Thyroid gland (tissue), 4 donors: ENCODE data around the gene TRPM1.

Source experiments
- CTCF ChIP-seq, 6 experiments: fragments of 200-600 bp in 3 of 6; fragments of 450-650 bp in 3 of 6; sonication (generic) in 3 of 6; IDR thresholded peaks; one replicate each; pipeline ENCODE4 v1.5.1; 2016 to 2019; ENCODE audit warnings: antibody characterized with exemption in 6 of 6, mild to moderate bottlenecking in 2 of 6, inconsistent platforms in 1 of 6, moderate library complexity in 1 of 6
- POLR2A ChIP-seq, 2 donors: fragments of 450-650 bp; IDR thresholded peaks; one replicate each; pipeline ENCODE4 v1.6.1; 2017; ENCODE audit warnings: antibody characterized with exemption in 2 of 2, mild to moderate bottlenecking in 2 of 2, moderate library complexity in 1 of 2

DNA sequence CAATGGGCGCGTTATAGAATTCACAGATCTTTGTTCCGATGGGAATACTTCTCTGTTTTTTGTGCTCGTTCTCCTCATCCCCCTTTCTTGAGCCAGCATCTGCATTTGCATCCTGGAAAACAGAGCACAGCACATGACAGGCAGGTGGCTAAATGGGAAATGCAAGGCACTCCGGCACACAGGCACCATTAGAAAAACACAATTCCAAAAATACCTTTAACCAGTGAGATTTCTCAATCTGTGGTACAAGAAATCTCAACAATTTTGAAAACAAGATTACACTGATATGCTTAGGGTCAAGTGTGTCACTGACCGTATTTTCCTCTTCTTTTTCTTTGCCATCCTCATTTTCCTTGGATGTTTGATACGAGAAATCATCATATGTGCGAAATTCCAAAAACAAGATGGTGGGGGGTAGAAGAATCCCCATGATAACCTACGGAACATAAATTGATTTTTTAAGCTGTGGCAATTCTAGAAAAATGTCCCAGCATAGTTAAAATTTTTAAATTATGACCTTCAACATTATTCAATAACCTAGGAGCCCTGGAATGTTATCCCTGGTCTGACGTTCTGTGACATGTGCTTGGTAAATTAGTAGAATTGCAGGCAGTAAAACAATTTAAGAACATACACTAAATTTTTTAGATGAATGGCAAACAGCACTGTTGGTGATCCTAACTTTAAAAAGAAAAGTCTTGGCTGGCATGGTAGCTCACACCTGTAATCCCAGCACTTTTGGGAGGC lies 63.6 kb downstream of the TRPM1 start:
- no peak for TF ChIP-seq POLR2A (IDR thresholded peaks at IDR 0.05)
- no peak for TF ChIP-seq CTCF (IDR thresholded peaks at IDR 0.05)
